ENCODE results near the gene MAP2K4.

DNA sequence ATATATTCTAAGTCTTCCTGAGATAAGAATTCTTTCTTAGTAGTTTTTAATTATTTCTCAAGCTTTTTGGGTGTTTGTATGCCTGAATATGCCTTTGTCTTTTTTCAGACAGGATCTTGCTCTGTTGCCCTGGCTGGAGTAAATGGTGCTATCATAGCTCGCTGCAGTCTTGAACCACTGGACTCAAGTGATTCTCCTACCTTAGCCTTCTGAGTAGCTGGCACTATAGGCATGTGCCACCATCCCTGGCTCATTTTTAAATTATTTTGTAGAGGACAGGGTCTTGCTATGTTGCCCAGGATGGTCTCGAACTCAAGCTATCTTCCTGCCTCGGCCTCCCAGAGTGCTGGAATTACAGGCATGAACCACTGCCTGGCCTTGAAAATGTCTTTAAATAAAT lies 41.6 kb downstream of the MAP2K4 start:
- TF ChIP-seq POLR2AphosphoS5 (IDR thresholded peaks at IDR 0.05), result no peak
- TF ChIP-seq, protein P1, sequence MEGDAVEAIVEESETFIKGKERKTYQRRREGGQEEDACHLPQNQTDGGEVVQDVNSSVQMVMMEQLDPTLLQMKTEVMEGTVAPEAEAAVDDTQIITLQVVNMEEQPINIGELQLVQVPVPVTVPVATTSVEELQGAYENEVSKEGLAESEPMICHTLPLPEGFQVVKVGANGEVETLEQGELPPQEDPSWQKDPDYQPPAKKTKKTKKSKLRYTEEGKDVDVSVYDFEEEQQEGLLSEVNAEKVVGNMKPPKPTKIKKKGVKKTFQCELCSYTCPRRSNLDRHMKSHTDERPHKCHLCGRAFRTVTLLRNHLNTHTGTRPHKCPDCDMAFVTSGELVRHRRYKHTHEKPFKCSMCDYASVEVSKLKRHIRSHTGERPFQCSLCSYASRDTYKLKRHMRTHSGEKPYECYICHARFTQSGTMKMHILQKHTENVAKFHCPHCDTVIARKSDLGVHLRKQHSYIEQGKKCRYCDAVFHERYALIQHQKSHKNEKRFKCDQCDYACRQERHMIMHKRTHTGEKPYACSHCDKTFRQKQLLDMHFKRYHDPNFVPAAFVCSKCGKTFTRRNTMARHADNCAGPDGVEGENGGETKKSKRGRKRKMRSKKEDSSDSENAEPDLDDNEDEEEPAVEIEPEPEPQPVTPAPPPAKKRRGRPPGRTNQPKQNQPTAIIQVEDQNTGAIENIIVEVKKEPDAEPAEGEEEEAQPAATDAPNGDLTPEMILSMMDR (IDR thresholded peaks at IDR 0.05), result no peak

Measured in prostate gland (tissue), 2 donors.